GM19463 (cell line): ENCODE results near the gene SFXN5.

Source experiments
- ATAC-seq: cut with Tn5 transposase; IDR thresholded peaks from one replicate; pipeline ENCODE4 v1.9.1; 2021; ENCODE audit warnings: mild to moderate bottlenecking, moderate library complexity; ENCODE audit not compliant: unreplicated experiment

Gene SFXN5

GRCh38 chr2:72945450-72946019 is 126.0 kb downstream of the SFXN5 start:
- no peak for ATAC-seq

- no peak for ATAC-seq
Measured at GRCh38 chr2:72944804-72945449, 126.6 kb downstream of the SFXN5 start.

- ATAC-seq = no peak
Measured at GRCh38 chr2:72943540-72944395, 127.7 kb downstream of the SFXN5 start.

GRCh38 chr2:72942881-72943418 is 128.6 kb downstream of the SFXN5 start:
- ATAC-seq = no peak

GRCh38 chr2:72942293-72942692 is 129.2 kb downstream of the SFXN5 start:
- no peak for ATAC-seq

GRCh38 chr2:72940786-72941185 is 130.7 kb downstream of the SFXN5 start:
- no peak for ATAC-seq

- ATAC-seq = no peak
Measured at GRCh38 chr2:72940361-72940760, 131.2 kb downstream of the SFXN5 start.

GRCh38 chr2:72938455-72938854 is 133.1 kb downstream of the SFXN5 start:
- no peak for ATAC-seq

- no peak for ATAC-seq
Measured at GRCh38 chr2:72937356-72937669, 134.2 kb downstream of the SFXN5 start.

- ATAC-seq = no peak
Measured at GRCh38 chr2:72936660-72937355, 134.7 kb downstream of the SFXN5 start.

GRCh38 chr2:72935611-72935957 is 135.9 kb downstream of the SFXN5 start:
- ATAC-seq = no peak

GRCh38 chr2:72934683-72935610 is 136.6 kb downstream of the SFXN5 start:
- peak; percentile 76 for ATAC-seq

GRCh38 chr2:72933646-72934151 is 137.8 kb downstream of the SFXN5 start:
- no peak for ATAC-seq

GRCh38 chr2:72933207-72933606 is 138.3 kb downstream of the SFXN5 start:
- ATAC-seq = no peak

- ATAC-seq = no peak
Measured at GRCh38 chr2:72932805-72933204, 138.7 kb downstream of the SFXN5 start.

- ATAC-seq = no peak
Measured at GRCh38 chr2:72932045-72932740, 139.3 kb downstream of the SFXN5 start.

GRCh38 chr2:72931280-72931910 is 140.1 kb downstream of the SFXN5 start:
- ATAC-seq = no peak

- no peak for ATAC-seq
Measured at GRCh38 chr2:72929010-72929409, 142.5 kb downstream of the SFXN5 start.
